ENCODE measurements around the gene ANKRD27. TPM values are rescaled to one million over a fixed set of nuclear protein-coding genes. Genes with fewer than 3 reads are reported as not detected.
A peak's percentile ranks its signal among the peaks of the same experiment; 100 is the strongest.
"Not testable (repeated sequence)": the region's sequence is repeated elsewhere in the genome, so short reads cannot be mapped to it uniquely, and the experiment has no call there.

The ANKRD27 gene
- polyA plus RNA-seq (2013, experiment 1 of 4) = 26.2 TPM
- polyA plus RNA-seq (2013, experiment 2 of 4) = 28.4 TPM
- polyA plus RNA-seq (2013, experiment 3 of 4) = 19.3 TPM
- polyA plus RNA-seq (2013, experiment 4 of 4) = 21.0 TPM

DNA sequence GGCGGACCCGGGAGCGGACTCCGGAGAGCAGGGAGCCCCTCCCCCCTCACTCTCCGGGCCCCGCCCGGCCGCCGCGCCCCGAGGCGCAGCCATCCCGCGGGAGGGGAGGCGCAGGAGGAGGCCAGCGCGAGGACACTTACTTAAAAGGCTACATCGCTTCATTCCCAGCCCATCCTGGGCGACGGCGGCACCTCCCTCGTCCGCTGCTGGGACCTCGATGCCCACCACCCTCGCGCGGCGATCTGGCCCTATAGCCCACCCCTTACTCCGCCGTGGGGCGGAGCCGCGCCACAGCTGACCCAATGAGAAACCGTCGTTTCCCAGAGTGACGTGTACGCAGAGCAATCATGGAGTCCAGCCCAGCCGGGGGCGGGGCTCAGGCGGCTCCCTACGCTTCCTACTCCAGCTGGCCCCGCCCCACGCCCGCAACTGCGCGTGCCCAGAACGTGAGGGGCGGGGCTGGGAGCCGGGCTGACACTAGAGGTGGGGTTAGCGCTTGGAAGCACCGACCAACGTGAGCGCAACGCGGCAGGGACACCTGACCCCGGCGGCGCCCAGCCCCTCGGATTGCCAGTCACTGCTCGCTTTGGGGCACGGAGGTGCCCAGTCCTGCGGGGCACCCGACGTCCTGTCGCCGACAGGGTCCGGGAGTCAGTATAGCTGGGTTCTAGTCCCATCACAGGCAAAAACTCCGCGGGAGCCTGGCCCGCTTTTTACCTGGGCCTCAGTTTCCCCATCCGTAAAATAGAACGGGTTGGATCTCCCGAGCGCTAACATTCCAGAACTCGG lies at the start of gene ANKRD27:
TSS of gene ANKRD27 (minus strand) at position 250 of the 789 bp plus-strand sequence. CDS start 16,165 bp downstream, outside the sequence.
- Histone ChIP-seq H3K4me1 (ENCODE audit: control insufficient read depth, insufficient read depth, low read length) (peaks cover 10% of the 10 kb centered on the region), H3K4me3 (ENCODE audit: insufficient read depth, low read depth, low read length) (peak within 1 kb of the TSS; percentile 62), H3K27me3 (ENCODE audit: control insufficient read depth, insufficient read depth, low read length, poor library complexity, severe bottlenecking) (peaks cover 52% of the 10 kb centered on the region), H3K27ac (ENCODE audit: insufficient read depth, low read depth, low read length, poor library complexity, severe bottlenecking) (no peak within 1 kb of the TSS), H3K9me3 (ENCODE audit: control insufficient read depth, low read length) (no peaks in the 10 kb centered on the region), H3K36me3 (ENCODE audit: control insufficient read depth, insufficient read depth, low read length) (no peaks in the 10 kb centered on the region)
- 0 to 1% methylated on average over 75 of the region's 75 CpGs for WGBS, 2 experiments

- no peaks in the 10 kb centered on the region for H3K4me1 ChIP-seq (ENCODE audit: control insufficient read depth, insufficient read depth, low read length)
- no peaks in the 10 kb centered on the region for H3K9me3 ChIP-seq (ENCODE audit: control insufficient read depth, low read length)
- WGBS, 2 experiments = 96 to 97% methylated on average over 22 of the region's 22 CpGs
- no peak overlapping the region for H3K4me3 ChIP-seq (ENCODE audit: insufficient read depth, low read depth, low read length)
- no peaks in the 10 kb centered on the region for H3K36me3 ChIP-seq (ENCODE audit: control insufficient read depth, insufficient read depth, low read length)
- H3K27ac ChIP-seq (ENCODE audit: insufficient read depth, low read depth, low read length, poor library complexity, severe bottlenecking) = no peak overlapping the region
- H3K27me3 ChIP-seq (ENCODE audit: control insufficient read depth, insufficient read depth, low read length, poor library complexity, severe bottlenecking) = no peaks in the 10 kb centered on the region
These were observed 45.9 kb upstream of the ANKRD27 start for GRCh38 chr19:32720936-32721250.

GRCh38 chr19:32720216-32720935 lies 45.4 kb upstream of the ANKRD27 start:
- no peaks in the 10 kb centered on the region for H3K9me3 ChIP-seq (ENCODE audit: control insufficient read depth, low read length)
- H3K4me1 ChIP-seq (ENCODE audit: control insufficient read depth, insufficient read depth, low read length) = no peaks in the 10 kb centered on the region
- 93 to 95% methylated on average over 16 to 19 of the region's 22 CpGs for WGBS, 2 experiments
- no peak overlapping the region for H3K27ac ChIP-seq (ENCODE audit: insufficient read depth, low read depth, low read length, poor library complexity, severe bottlenecking)
- H3K36me3 ChIP-seq (ENCODE audit: control insufficient read depth, insufficient read depth, low read length) = no peaks in the 10 kb centered on the region
- H3K4me3 ChIP-seq (ENCODE audit: insufficient read depth, low read depth, low read length) = no peak overlapping the region
- H3K27me3 ChIP-seq (ENCODE audit: control insufficient read depth, insufficient read depth, low read length, poor library complexity, severe bottlenecking) = no peaks in the 10 kb centered on the region

GRCh38 chr19:32719611-32720059 lies 44.7 kb upstream of the ANKRD27 start, which contains the start of gene TDRD12:
Gene TDRD12, plus strand, starts transcription at chr19:32719767. Its CDS starts 306 bp downstream, at chr19:32720073.
- Histone ChIP-seq H3K4me1 (ENCODE audit: control insufficient read depth, insufficient read depth, low read length) (no peaks in the 10 kb centered on the region), H3K27ac (ENCODE audit: insufficient read depth, low read depth, low read length, poor library complexity, severe bottlenecking) (no peak within 1 kb of the TSS), H3K9me3 (ENCODE audit: control insufficient read depth, low read length) (no peaks in the 10 kb centered on the region), H3K36me3 (ENCODE audit: control insufficient read depth, insufficient read depth, low read length) (no peaks in the 10 kb centered on the region), H3K4me3 (ENCODE audit: insufficient read depth, low read depth, low read length) (no peak within 1 kb of the TSS), H3K27me3 (ENCODE audit: control insufficient read depth, insufficient read depth, low read length, poor library complexity, severe bottlenecking) (no peaks in the 10 kb centered on the region)
- WGBS, 2 experiments = 96 to 97% methylated on average over 44 of the region's 44 CpGs

GRCh38 chr19:32718286-32718685 lies 43.3 kb upstream of the ANKRD27 start:
- Histone ChIP-seq H3K36me3 (ENCODE audit: control insufficient read depth, insufficient read depth, low read length) (no peaks in the 10 kb centered on the region), H3K4me1 (ENCODE audit: control insufficient read depth, insufficient read depth, low read length) (no peaks in the 10 kb centered on the region), H3K27me3 (ENCODE audit: control insufficient read depth, insufficient read depth, low read length, poor library complexity, severe bottlenecking) (no peaks in the 10 kb centered on the region), H3K27ac (ENCODE audit: insufficient read depth, low read depth, low read length, poor library complexity, severe bottlenecking) (no peak overlapping the region), H3K4me3 (ENCODE audit: insufficient read depth, low read depth, low read length) (no peak overlapping the region), H3K9me3 (ENCODE audit: control insufficient read depth, low read length) (no peaks in the 10 kb centered on the region)
- WGBS, 2 experiments = 86 to 87% methylated on average over 7 of the region's 7 CpGs

DNA sequence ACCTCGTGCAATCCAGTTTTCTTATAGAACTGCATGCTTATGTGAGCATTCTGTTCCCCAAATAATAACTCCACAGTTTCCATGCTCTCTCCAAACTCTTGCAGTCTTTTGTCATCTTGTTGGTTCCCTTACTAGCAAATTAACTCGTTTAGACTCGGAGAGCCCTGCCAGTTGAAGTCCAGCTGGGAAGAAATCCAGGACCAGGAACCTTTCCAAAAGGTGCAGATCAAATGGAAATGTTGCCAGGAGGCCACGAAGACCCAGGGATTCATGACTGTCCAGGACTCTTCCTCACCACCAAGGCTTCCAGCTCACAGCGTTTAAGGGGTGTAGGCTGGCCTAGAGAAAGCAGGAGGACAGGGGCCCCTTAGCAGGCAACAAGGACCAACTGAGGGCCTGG lies 42.5 kb upstream of the ANKRD27 start:
- H3K27ac ChIP-seq (ENCODE audit: insufficient read depth, low read depth, low read length, poor library complexity, severe bottlenecking) = no peak overlapping the region
- WGBS, 2 experiments = 93 to 97% methylated on average over 5 of the region's 5 CpGs
- no peaks in the 10 kb centered on the region for H3K27me3 ChIP-seq (ENCODE audit: control insufficient read depth, insufficient read depth, low read length, poor library complexity, severe bottlenecking)

DNA sequence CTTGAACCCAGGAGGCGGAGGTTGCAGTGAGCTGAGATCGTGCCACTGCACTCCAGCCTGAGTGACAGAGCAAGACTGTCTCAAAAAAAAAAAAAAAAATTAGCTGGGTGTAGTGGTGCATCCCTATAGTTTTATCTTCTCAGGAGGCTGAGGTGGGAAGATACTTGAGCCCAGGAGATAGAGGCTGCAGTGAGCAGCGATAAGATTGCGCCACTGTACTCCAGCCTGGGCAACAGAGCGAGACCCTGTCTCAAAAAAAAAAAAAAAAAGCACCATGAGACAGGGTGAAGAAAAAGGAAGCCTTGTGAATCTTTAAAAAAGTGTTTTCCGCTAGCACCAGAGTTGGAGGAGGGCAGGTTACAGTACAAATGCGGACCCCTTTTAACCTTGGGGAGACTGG lies 41.2 kb upstream of the ANKRD27 start:
- not testable (repeated sequence) for H3K4me1 ChIP-seq (ENCODE audit: control insufficient read depth, insufficient read depth, low read length); H3K27ac ChIP-seq (ENCODE audit: insufficient read depth, low read depth, low read length, poor library complexity, severe bottlenecking); H3K27me3 ChIP-seq (ENCODE audit: control insufficient read depth, insufficient read depth, low read length, poor library complexity, severe bottlenecking); H3K9me3 ChIP-seq (ENCODE audit: control insufficient read depth, low read length); H3K4me3 ChIP-seq (ENCODE audit: insufficient read depth, low read depth, low read length); H3K36me3 ChIP-seq (ENCODE audit: control insufficient read depth, insufficient read depth, low read length)
- WGBS, 2 experiments = 94% methylated on average over 7 of the region's 7 CpGs

More for the DNA sequence above, 42.5 kb upstream of the ANKRD27 start:
- Histone ChIP-seq H3K4me1 (ENCODE audit: control insufficient read depth, insufficient read depth, low read length) (no peaks in the 10 kb centered on the region), H3K4me3 (ENCODE audit: insufficient read depth, low read depth, low read length) (no peak overlapping the region), H3K9me3 (ENCODE audit: control insufficient read depth, low read length) (no peaks in the 10 kb centered on the region), H3K36me3 (ENCODE audit: control insufficient read depth, insufficient read depth, low read length) (no peaks in the 10 kb centered on the region)

DNA sequence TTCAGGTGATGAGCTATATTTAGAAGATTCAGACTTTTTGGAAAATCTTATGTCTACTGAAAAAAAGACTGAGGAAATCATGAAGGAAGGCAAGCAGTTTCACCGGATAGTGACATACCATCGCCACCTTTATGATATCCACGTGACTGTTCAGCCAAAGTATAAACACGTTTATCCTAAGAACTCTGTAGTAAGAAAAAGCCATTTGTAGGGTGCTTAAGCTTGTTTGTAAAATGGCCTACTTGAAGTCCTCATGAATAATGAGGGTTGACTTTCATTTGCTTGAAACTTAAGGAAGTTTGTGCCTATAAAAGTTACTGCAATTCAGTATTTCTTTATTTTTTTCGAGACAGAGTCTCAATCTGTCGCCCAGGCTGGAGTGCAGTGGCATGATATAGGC lies 36.8 kb upstream of the ANKRD27 start:
- 96 to 98% methylated on average over 6 of the region's 6 CpGs for WGBS, 2 experiments
- Histone ChIP-seq H3K9me3 (ENCODE audit: control insufficient read depth, low read length) (no peaks in the 10 kb centered on the region), H3K4me1 (ENCODE audit: control insufficient read depth, insufficient read depth, low read length) (no peaks in the 10 kb centered on the region), H3K27ac (ENCODE audit: insufficient read depth, low read depth, low read length, poor library complexity, severe bottlenecking) (no peak overlapping the region), H3K27me3 (ENCODE audit: control insufficient read depth, insufficient read depth, low read length, poor library complexity, severe bottlenecking) (no peaks in the 10 kb centered on the region), H3K36me3 (ENCODE audit: control insufficient read depth, insufficient read depth, low read length) (no peaks in the 10 kb centered on the region), H3K4me3 (ENCODE audit: insufficient read depth, low read depth, low read length) (no peak overlapping the region)

DNA sequence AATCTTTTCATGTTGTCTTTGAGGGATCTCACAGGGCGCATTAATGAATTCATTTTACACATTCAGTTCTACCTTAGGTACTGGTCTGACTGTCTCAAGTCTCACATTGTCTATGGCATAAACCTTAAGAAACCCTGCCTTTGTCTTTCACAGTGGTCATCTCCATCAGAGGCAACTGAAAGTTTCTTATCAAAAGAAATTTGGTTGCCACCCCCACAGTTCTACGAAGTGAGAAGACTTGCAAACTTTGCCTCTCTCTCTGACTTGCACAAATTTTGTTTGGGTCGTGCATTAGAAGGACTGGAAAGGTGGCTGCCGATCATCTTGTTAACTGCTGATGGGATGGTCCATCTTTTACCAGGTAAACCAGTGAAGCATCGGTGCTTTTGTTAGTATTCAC lies 34.1 kb upstream of the ANKRD27 start:
- Histone ChIP-seq H3K4me1 (ENCODE audit: control insufficient read depth, insufficient read depth, low read length) (no peaks in the 10 kb centered on the region), H3K9me3 (ENCODE audit: control insufficient read depth, low read length) (no peaks in the 10 kb centered on the region), H3K36me3 (ENCODE audit: control insufficient read depth, insufficient read depth, low read length) (no peaks in the 10 kb centered on the region), H3K27me3 (ENCODE audit: control insufficient read depth, insufficient read depth, low read length, poor library complexity, severe bottlenecking) (no peaks in the 10 kb centered on the region), H3K4me3 (ENCODE audit: insufficient read depth, low read depth, low read length) (no peak overlapping the region), H3K27ac (ENCODE audit: insufficient read depth, low read depth, low read length, poor library complexity, severe bottlenecking) (no peak overlapping the region)
- WGBS, 2 experiments = 94 to 95% methylated on average over 5 of the region's 5 CpGs

- no peaks in the 10 kb centered on the region for H3K4me1 ChIP-seq (ENCODE audit: control insufficient read depth, insufficient read depth, low read length)
- no peak overlapping the region for H3K4me3 ChIP-seq (ENCODE audit: insufficient read depth, low read depth, low read length)
- H3K27ac ChIP-seq (ENCODE audit: insufficient read depth, low read depth, low read length, poor library complexity, severe bottlenecking) = no peak overlapping the region
- H3K9me3 ChIP-seq (ENCODE audit: control insufficient read depth, low read length) = no peaks in the 10 kb centered on the region
- WGBS, 2 experiments = 95 to 99% methylated on average over 3 of the region's 3 CpGs
- no peaks in the 10 kb centered on the region for H3K27me3 ChIP-seq (ENCODE audit: control insufficient read depth, insufficient read depth, low read length, poor library complexity, severe bottlenecking)
- no peaks in the 10 kb centered on the region for H3K36me3 ChIP-seq (ENCODE audit: control insufficient read depth, insufficient read depth, low read length)
These were observed 33.5 kb upstream of the ANKRD27 start for GRCh38 chr19:32708457-32708856.

Measured in ectodermal cell (in vitro differentiated cells).